Vagina (tissue), 2 donors: ENCODE results near the gene TGM1.

Experiments
- CTCF ChIP-seq, 3 experiments: fragments of 450-650 bp in 2 of 3; fragments of 200-600 bp in 1 of 3; sonication (generic) in 1 of 3; IDR thresholded peaks; one replicate each; pipeline ENCODE4 v1.5.1; 2017 to 2019; ENCODE audit warnings: antibody characterized with exemption in 3 of 3, mild to moderate bottlenecking in 2 of 3, moderate library complexity in 2 of 3
- POLR2A ChIP-seq, 2 donors: fragments of 450-650 bp; IDR thresholded peaks; one replicate each; pipeline ENCODE4 v1.6.1; 2017; ENCODE audit warnings: antibody characterized with exemption in 2 of 2, mild to moderate bottlenecking in 2 of 2, moderate library complexity in 2 of 2
- POLR2AphosphoS5 ChIP-seq, 2 donors: sonication (generic); formaldehyde crosslinking; IDR thresholded peaks; one replicate each; pipeline ENCODE4 v1.9.0; 2017; ENCODE audit warnings: antibody characterized with exemption in 2 of 2, mild to moderate bottlenecking in 2 of 2, low read depth in 1 of 2; ENCODE audit not compliant: insufficient read depth in 1 of 2

GRCh38 chr14:24267516-24267915 lies 4.5 kb upstream of the TGM1 start:
- TF ChIP-seq POLR2AphosphoS5 (IDR thresholded peaks at IDR 0.05; ENCODE audit: insufficient read depth in 1 of 2, low read depth in 1 of 2) (no peak), CTCF (IDR thresholded peaks at IDR 0.05) (no peak), POLR2A (IDR thresholded peaks at IDR 0.05) (no peak)
